Glomerular visceral epithelial cell (primary cell): ENCODE results near the gene UQCR11.
A peak's percentile ranks its signal among the peaks of the same experiment; 100 is the strongest.
"Not testable (repeated sequence)": the region's sequence is repeated elsewhere in the genome, so short reads cannot be mapped to it uniquely, and the experiment has no call there.

Experiments used
- DNase-seq: peaks from one replicate; pipeline ENCODE4 v3.0.0-alpha.2; 2016; ENCODE audit errors: extremely low spot score

The UQCR11 gene

GRCh38 chr19:1605236-1606137, at the start of gene UQCR11:
Gene UQCR11 (minus strand): TSS chr19:1605462. CDS start chr19:1605409, 53 bp downstream.
- DNase-seq = peak; percentile 97

- DNase-seq = no peak
Measured at GRCh38 chr19:1654178-1654792, 49.0 kb upstream of the UQCR11 start.

GRCh38 chr19:1653300-1653628, 48.0 kb upstream of the UQCR11 start:
- DNase-seq = no peak

GRCh38 chr19:1652471-1653299, 47.4 kb upstream of the UQCR11 start, which contains the start of gene TCF3:
Gene TCF3 (minus strand): TSS chr19:1652615. CDS start chr19:1650248, 2,367 bp downstream.
- peak; percentile 99 for DNase-seq

- DNase-seq = peak; percentile 30
Measured at GRCh38 chr19:1651568-1652291, 46.5 kb upstream of the UQCR11 start.

GRCh38 chr19:1650650-1651567, 45.6 kb upstream of the UQCR11 start:
- no peak for DNase-seq

- no peak for DNase-seq
Measured at GRCh38 chr19:1649706-1650649, 44.7 kb upstream of the UQCR11 start.

GRCh38 chr19:1648920-1649541, 43.8 kb upstream of the UQCR11 start:
- DNase-seq = peak; percentile 52

- peak; percentile 20 for DNase-seq
Measured at GRCh38 chr19:1648459-1648849, 43.2 kb upstream of the UQCR11 start.

- DNase-seq = no peak
Measured at GRCh38 chr19:1647501-1648458, 42.5 kb upstream of the UQCR11 start.

GRCh38 chr19:1646659-1647453, 41.6 kb upstream of the UQCR11 start:
- DNase-seq = no peak

- DNase-seq = no peak
Measured at GRCh38 chr19:1646149-1646548, 40.9 kb upstream of the UQCR11 start.

GRCh38 chr19:1645299-1645698, 40.0 kb upstream of the UQCR11 start:
- no peak for DNase-seq

GRCh38 chr19:1644070-1644469, 38.8 kb upstream of the UQCR11 start:
- DNase-seq = no peak

- DNase-seq = not testable (repeated sequence)
Measured at GRCh38 chr19:1640893-1641448, 35.7 kb upstream of the UQCR11 start.
